Body of pancreas (tissue), 4 donors: Measurements from ENCODE around the gene ZG16B.

ENCODE experiments used
- CTCF ChIP-seq, 7 experiments: fragments of 450-650 bp in 4 of 7; fragments of 200-600 bp in 3 of 7; sonication (generic) in 3 of 7; IDR thresholded peaks; one replicate each; pipeline ENCODE4 v1.5.1; 2016 to 2019; ENCODE audit warnings: antibody characterized with exemption in 7 of 7
- POLR2A ChIP-seq, 3 donors: fragments of 450-650 bp; IDR thresholded peaks; one replicate each; pipeline ENCODE4 v1.6.1; 2016; ENCODE audit warnings: antibody characterized with exemption in 3 of 3, mild to moderate bottlenecking in 2 of 3

- TF ChIP-seq POLR2A (IDR thresholded peaks at IDR 0.05) (no peak), CTCF (IDR thresholded peaks at IDR 0.05) (no peak)
Observed at GRCh38 chr16:2855536-2855935, 25.4 kb downstream of the ZG16B start.
